ENCODE results near the gene PPP1R12C. TPM values are rescaled to one million over a fixed set of nuclear protein-coding genes. Genes with fewer than 3 reads are reported as not detected.
A peak's percentile ranks its signal among the peaks of the same experiment; 100 is the strongest.

PPP1R12C gene
- total RNA-seq, 4 donors from 2014 or later = 51.7 to 126 (median 78.7) TPM

DNA sequence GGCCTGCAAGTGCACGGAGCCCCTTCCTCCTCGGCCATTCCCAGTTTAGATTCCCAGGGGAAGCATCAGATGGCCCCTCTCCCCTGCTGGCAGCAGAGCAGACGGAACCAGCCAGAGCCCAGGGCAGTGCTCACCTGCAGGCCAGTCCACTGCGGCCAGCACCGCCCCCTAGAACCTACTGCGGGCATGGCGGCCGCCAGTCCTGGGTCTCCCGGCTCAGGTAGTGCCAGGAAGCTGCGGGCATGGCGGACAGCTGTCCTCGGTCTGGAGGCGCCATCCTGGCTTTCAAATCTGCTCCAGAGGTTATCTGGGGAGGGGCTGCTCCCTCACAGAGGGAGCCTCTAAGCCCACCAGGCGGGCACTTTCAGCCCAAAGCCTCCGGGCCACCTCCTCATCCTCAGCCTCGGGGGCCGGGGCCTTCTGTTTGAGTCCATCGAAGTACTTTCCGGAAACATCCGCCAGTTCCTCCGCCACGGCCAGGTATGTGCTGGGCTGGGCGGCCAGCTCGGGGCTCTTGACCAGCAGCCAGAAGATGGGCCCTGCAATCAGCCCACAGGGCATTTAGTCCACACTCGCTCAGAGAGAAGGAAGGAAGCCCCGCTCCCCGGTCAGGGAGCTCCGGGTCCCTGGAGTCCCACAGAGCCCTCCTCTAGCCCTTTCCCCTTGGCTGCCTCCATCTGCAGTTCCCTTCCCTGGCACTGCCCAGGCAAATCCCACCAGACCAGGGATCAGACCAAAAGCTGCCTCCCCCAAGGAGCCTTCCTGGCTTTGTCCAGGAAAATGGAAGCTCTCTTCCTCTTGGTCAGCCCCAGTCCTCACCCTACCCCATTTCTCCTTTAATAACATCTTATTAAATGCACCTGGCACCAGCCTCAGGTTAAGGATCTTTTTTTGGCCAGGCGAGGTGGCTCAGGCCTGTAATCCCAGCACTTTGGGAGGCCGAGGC, 72.4 kb downstream of the PPP1R12C start:
- no peaks in the 10 kb centered on the region for H3K4me1 ChIP-seq
- no peak overlapping the region for H3K4me3 ChIP-seq
- DNase-seq (ENCODE audit: low spot score in 2 of 2) = no peak

DNA sequence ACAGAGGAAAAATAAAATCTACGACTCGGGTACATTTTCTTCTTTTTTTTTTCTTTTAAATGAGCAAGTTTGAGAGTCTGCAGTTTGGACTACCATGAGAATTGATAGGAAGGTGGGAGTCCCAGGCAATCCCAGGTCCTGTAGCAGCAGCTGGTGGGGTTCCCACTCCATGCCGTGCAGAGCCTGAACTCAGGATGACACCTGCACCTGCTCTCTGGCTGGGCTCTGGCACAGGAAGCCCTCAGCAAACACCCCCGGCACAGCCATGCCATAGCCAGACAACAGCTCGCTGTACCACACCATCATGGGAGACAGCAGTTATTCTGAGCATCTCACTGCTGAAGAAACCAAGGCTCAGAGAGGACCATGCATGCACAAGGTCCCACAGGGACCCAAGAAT, 73.2 kb downstream of the PPP1R12C start:
- TF ChIP-seq, protein P1, sequence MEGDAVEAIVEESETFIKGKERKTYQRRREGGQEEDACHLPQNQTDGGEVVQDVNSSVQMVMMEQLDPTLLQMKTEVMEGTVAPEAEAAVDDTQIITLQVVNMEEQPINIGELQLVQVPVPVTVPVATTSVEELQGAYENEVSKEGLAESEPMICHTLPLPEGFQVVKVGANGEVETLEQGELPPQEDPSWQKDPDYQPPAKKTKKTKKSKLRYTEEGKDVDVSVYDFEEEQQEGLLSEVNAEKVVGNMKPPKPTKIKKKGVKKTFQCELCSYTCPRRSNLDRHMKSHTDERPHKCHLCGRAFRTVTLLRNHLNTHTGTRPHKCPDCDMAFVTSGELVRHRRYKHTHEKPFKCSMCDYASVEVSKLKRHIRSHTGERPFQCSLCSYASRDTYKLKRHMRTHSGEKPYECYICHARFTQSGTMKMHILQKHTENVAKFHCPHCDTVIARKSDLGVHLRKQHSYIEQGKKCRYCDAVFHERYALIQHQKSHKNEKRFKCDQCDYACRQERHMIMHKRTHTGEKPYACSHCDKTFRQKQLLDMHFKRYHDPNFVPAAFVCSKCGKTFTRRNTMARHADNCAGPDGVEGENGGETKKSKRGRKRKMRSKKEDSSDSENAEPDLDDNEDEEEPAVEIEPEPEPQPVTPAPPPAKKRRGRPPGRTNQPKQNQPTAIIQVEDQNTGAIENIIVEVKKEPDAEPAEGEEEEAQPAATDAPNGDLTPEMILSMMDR (IDR thresholded peaks at IDR 0.05) = no peak
- TF ChIP-seq POLR2A (IDR thresholded peaks at IDR 0.05) (no peak), EP300 (IDR thresholded peaks at IDR 0.05) (no peak), POLR2AphosphoS5 (IDR thresholded peaks at IDR 0.05) (no peak)
- no peak overlapping the region for H3K4me3 ChIP-seq
- H3K36me3 ChIP-seq = peaks cover 79% of the 10 kb centered on the region
- H3K9me3 ChIP-seq = no peaks in the 10 kb centered on the region
- peak in 1 of 2 donors; percentile 68 for DNase-seq (ENCODE audit: low spot score in 2 of 2)
- H3K27ac ChIP-seq = no peak overlapping the region
- no peaks in the 10 kb centered on the region for H3K4me1 ChIP-seq
- 96% methylated on average over 5 of the region's 5 CpGs for WGBS
- no peaks in the 10 kb centered on the region for H3K27me3 ChIP-seq

More for the DNA sequence above, 72.4 kb downstream of the PPP1R12C start:
- Histone ChIP-seq H3K36me3 (peaks cover 81% of the 10 kb centered on the region), H3K27ac (no peak overlapping the region), H3K9me3 (no peaks in the 10 kb centered on the region), H3K27me3 (no peaks in the 10 kb centered on the region)
- TF ChIP-seq POLR2AphosphoS5 (IDR thresholded peaks at IDR 0.05) (no peak), POLR2A (IDR thresholded peaks at IDR 0.05) (no peak), EP300 (IDR thresholded peaks at IDR 0.05) (no peak)
- TF ChIP-seq, protein P1 (IDR thresholded peaks at IDR 0.05) = no peak
- 95% methylated on average over 8 of the region's 30 CpGs for WGBS

DNA sequence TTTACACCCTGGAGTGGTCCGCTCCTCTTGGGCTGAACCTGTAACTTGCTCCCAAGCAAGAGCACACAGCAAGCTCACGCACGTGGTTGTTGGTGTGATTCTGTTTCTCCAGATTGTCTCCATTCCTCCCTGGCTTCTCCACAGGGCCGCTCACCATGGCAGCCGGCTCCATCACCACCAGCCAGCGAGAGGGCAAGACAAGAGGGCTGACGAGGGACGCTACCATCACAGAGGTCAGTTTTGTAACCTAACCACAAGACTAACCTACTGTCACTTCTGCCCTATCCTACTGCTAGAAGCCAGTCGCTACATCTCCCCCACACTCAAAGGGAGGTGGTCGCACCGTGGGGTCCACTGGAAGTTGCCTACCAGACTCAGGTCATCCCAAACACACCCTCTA, 74.7 kb downstream of the PPP1R12C start:
- no peak for DNase-seq (ENCODE audit: low spot score in 2 of 2)
- no peak overlapping the region for H3K27ac ChIP-seq
- no peaks in the 10 kb centered on the region for H3K27me3 ChIP-seq
- whole genome bisulfite sequencing = 91% methylated on average over 11 of the region's 11 CpGs
- H3K4me1 ChIP-seq = no peaks in the 10 kb centered on the region
- peaks cover 63% of the 10 kb centered on the region for H3K36me3 ChIP-seq
- TF ChIP-seq POLR2A (IDR thresholded peaks at IDR 0.05) (no peak), POLR2AphosphoS5 (IDR thresholded peaks at IDR 0.05) (no peak), EP300 (IDR thresholded peaks at IDR 0.05) (no peak)
- TF ChIP-seq, protein P1 (IDR thresholded peaks at IDR 0.05) = no peak
- no peak overlapping the region for H3K4me3 ChIP-seq
- H3K9me3 ChIP-seq = no peaks in the 10 kb centered on the region

DNA sequence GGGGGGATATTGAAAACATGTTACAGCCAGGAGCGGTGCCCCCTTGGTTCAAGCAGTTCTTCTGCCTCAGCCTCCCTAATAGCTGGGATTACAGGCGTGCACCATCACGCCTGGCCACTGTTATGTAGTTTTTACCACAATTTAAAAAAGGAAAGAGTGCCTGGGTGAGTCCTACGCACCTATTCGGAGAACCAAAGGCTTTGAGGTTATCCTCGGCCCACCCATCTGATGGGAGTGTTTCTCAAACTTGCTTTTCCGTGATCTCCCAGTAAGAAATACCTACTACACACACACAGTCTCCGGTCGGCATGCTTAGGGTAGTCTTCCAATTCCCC, 75.1 kb downstream of the PPP1R12C start:
- H3K9me3 ChIP-seq = no peaks in the 10 kb centered on the region
- no peak for TF ChIP-seq POLR2AphosphoS5 (IDR thresholded peaks at IDR 0.05)
- no peak for TF ChIP-seq EP300 (IDR thresholded peaks at IDR 0.05)
- TF ChIP-seq POLR2A (IDR thresholded peaks at IDR 0.05) = no peak
- TF ChIP-seq, protein P1 (IDR thresholded peaks at IDR 0.05) = no peak
- no peaks in the 10 kb centered on the region for H3K4me1 ChIP-seq
- peaks cover 59% of the 10 kb centered on the region for H3K36me3 ChIP-seq
- no peak overlapping the region for H3K4me3 ChIP-seq
- H3K27ac ChIP-seq = no peak overlapping the region
- H3K27me3 ChIP-seq = no peaks in the 10 kb centered on the region
- DNase-seq (ENCODE audit: low spot score in 2 of 2) = no peak
- WGBS = 82% methylated on average over 9 of the region's 9 CpGs

DNA sequence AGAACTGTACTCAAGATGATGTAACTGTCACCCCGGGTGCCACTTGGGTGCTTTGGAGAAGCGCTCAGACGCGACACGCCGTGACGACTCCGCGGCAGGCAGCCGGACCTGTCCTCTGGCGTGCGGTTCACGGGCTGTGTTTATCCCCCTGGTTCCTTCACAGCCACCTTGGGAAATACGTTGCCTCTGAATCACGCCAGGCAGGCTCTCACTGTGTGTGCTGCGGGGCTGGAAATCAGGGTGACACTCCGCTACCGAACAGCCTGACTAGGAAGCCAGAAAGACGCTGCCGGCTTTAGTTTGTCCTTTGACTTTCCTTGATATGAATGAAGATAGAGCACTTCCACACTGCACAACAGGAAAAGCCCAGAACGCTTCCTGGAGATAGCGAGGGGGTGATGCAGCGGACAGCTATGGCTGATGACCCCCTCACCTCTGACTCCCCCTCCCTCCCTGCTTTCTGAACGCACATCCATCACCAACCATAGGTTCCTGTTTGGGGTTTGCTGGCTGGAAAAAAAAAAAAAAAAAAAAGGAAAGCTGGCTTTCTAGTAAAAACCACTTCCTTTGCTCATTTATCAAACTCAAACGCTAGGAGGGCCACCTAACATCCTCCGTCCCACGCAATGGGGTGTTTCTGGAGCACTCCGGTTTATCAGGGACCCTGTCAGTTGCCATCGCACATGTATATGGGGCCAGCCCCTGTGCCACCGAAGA, 75.7 kb downstream of the PPP1R12C start:
- Histone ChIP-seq H3K27ac (no peak overlapping the region), H3K4me1 (no peaks in the 10 kb centered on the region), H3K9me3 (no peaks in the 10 kb centered on the region), H3K4me3 (no peak overlapping the region), H3K27me3 (no peaks in the 10 kb centered on the region), H3K36me3 (peaks cover 54% of the 10 kb centered on the region)
- DNase-seq (ENCODE audit: low spot score in 2 of 2) = no peak
- TF ChIP-seq EP300 (IDR thresholded peaks at IDR 0.05) (no peak), POLR2A (IDR thresholded peaks at IDR 0.05) (no peak), POLR2AphosphoS5 (IDR thresholded peaks at IDR 0.05) (no peak)
- TF ChIP-seq, protein P1 (IDR thresholded peaks at IDR 0.05) = no peak
- WGBS = 78% methylated on average over 26 of the region's 30 CpGs
